NOMO-1 treated with dmso at 0.1 percent for 144 hours (cell line): ENCODE measurements around the gene TCEAL7.
"Not testable (repeated sequence)": the region's sequence is repeated elsewhere in the genome, so short reads cannot be mapped to it uniquely, and the experiment has no call there.

Experiments
- DNase-seq: peaks from one replicate; lab custom pipeline; 2025; ENCODE audit not compliant: unreplicated experiment; lab: John Stamatoyannopoulos, UW

The TCEAL7 gene, protein sequence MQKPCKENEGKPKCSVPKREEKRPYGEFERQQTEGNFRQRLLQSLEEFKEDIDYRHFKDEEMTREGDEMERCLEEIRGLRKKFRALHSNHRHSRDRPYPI

DNA sequence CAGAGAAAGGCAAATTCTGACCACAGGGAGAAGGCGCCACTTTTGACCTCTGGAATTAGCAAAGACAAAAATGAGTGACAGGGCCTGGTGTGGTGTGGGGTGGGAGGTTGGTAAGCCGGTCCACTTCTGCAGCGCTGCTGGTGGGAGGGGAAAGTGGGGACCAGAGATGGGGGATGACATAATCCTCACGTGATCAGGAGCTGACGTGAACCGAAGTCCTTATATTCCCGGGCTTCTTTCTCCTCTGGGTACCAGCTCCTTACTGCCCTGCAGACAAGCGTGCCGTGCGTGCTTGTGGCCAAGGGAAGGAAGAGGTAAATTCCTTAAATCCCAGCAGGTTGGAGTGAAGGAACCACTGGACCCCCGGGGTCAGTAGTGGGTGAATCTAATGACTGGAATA is at the start of gene TCEAL7:
Gene TCEAL7, plus strand, starts transcription at position 249 of the 400 bp plus-strand sequence. CDS start 1,165 bp downstream, outside the sequence.
- no peak for DNase-seq

DNA sequence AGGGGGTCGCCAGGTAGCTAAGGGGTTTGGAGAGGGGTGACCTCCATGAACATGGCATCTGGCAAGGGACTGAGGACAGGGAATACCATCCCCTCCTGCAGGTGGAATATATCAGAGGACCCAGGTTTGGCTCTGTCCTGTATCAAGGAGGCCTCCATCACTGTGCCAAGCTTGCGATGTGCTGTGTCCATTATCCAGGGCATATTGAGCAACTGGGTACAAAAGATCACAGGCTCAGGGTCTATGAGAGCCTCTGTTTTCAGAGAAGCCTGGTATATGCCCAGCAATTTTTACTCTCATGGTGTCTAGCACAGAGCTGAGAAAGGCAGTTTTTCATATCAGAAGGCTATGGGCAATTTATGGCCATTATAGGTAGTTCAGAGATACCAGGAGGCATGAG is 36.9 kb upstream of the TCEAL7 start:
- no peak for DNase-seq

DNA sequence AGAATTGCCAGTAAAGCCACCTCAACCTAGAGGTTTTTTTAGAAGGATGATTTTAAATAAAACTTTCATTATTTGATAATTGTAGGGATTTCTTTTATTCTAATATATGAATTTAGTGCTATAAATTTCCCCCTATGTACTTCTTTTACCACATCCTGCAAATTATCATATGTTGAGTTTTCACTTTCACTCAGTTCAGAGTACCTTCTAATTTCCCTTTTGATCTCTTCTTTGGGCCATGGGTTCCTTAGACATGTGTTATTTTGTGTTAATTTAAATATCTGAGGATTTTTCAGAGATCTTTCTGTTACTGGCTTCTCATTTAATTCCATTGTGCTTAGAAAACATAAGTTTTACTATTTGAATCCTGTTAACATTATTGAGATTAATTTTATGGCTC is 25.3 kb upstream of the TCEAL7 start:
- DNase-seq, result no peak

DNA sequence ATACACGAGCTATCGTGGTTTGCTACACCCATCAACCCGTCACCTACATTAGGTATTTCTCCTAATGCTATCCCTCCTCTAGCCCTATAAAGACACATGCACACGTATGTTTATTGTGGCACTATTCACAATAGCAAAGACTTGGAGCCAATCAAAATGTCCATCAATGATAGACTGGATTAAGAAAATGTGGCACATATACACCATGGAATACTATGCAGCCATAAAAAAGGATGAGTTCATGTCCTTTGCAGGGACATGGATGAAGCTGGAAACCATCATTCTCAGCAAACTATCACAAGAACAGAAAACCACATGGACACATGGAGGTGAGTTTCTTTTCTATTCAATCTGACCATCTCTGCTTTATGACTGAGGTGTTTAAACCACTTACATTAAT is 24.4 kb upstream of the TCEAL7 start:
- DNase-seq, result not testable (repeated sequence)

DNA sequence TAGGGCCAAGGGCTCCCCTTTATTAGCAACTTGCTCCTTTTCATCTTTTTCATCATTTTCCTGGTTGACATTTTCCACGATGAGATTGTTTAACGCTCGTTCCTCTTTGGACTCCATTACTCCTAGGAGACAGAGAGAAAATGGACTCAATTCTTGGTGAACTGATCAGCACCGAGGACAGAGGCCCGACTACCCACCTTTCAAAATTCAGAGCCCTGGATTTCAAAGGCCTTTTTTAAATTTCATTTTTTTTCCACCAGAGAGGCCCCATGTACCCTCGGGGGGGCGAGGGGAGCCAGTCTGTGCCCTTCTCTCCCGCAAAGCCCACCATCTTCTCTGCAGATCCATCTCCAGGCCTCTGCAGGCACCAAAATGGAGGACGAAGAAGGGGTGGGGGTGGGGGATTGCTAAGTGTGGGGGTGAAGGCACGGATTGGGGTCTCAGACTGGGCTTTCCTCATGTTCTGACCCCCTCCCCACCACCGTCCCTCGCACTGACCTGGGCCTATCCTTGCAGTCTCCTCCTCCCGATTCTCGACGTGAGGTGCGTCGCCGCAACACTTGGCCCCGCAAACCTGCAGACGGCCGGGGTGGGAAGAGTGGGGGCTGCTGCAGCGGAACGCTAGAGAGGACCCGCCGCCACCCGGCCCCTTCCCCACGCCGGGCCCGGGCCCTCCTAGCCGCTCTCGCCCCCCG is 20.0 kb upstream of the TCEAL7 start:
- no peak for DNase-seq

DNA sequence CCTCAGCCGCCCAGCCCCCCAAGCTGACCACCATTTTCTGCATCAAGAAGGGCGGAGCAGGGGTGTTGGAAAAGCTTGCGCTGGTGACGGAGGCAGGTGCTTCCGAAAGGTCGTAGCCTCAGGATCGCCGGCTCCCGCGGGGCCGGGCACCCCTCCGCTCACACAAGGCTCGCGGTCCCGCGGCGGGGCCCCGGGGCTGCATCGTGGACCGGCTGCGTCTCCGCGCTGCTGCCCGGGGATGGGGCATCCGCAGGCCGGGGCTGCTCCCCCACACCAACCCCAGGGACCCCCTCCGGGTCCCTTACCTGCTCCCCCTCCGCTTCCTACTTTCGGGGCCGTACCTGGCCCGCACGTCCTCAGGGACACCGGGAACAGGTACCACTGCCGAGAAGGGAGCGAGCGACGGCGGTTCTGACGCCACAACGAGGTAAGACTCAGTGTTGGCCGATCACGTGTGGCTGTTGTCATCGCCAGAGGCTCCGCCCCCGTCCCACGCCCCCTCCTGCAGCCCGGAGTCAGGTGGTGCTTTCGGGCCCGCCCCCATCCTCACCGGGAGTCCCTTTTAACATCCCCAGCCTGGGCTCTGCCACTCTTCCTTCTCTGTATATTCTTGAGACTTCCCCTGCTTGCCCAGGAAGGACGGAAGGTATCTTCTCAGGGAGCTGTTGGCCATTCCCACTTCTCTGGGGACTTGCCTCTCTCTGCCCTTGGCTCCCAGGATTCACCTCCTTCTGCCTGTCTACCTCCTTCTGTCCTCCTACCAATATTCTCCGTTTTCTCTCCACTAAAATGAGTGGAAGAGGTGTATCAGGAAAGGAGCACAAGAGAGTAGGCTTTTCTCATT is 19.3 kb upstream of the TCEAL7 start, which contains the start of gene BEX2:
Gene BEX2, minus strand, starts transcription at position 436 of the 844 bp plus-strand sequence. CDS start 1,014 bp downstream, outside the sequence.
- peak; percentile 1 for DNase-seq

DNA sequence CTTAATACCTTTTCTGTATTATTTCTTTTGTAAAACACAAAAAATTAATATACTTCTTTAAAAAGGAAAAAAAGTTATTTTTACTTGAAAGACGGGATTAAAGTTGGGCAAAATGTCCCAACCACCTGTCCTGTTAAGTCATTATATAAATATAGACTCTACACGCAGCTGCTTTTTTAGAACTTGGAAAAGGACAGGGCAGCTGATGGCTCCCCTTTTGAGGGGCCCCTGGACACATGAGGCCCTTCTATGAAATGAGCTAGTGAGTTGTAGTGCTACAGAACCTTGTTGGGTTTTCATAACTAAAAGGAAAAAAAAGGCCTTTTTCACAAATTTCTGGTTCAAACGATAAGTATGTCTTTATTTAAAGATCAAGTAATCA is 18.6 kb upstream of the TCEAL7 start:
- no peak for DNase-seq

DNA sequence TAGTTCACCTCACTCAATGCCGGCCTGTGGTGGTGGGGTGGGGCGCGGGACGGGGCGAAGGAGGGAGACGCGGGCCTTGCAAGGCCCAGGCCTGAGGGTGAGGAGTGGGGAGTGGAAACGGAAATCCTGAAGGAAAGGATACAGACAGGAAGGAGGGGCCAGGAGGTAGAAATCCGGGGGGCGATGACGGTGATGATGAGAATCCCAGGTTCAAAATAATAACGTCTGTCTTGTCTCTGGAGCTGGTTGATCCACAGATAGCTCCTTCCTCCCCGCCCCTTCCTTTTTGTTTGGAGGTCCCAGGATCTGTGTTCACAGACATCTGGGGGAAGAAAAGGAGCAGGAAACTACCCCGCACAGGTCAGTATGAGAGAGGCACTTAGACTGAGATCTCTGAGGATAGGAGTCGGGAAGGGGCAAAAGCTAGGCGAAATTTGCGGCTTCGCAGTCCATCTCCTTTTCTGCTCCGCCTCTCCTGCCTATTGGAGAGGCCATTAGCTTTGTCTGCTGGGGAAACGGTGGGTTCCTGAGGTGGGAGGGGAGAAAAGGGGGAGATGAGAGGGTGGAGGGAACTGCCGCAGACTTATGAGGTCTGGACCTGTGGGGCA is 746 bp downstream of the TCEAL7 start:
- no peak for DNase-seq

DNA sequence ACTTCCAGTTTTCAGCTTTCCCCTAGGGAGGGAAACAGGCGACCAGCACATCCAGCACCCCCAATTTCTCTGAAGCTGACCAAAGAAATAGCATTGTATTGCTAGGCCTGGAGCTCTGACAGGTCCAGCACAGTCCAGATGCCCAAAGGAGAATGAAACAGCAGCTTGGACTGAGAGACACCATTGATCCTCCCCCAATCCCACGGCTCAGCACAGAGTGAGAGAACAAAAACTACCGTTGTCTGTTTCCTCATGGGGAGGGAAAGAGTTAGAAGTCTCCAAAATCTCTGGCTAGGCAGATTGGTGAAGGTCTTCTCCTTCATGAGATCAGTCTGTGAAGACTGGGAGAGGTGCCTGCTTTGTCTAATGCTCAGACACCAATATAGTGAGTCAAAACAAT is 8.6 kb downstream of the TCEAL7 start:
- DNase-seq, result no peak

DNA sequence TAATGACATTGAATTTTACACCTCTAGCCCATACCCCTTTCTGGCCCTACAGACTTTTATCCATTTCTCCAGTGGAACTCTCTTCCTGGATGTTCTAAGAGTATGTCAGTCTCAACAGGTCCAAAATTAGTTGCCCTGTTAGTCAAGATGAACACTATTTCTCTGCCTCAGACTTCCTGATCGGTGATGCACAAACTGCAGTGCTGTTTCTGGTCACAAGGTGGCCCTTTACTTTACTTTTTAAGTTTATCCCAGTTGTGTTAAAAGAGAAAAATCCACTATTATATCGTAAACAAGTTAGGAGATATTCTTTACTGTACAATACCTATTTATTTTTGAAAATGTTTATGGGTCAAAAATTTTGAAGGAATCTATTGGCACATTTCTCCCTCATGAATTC is 13.1 kb downstream of the TCEAL7 start:
- no peak for DNase-seq

DNA sequence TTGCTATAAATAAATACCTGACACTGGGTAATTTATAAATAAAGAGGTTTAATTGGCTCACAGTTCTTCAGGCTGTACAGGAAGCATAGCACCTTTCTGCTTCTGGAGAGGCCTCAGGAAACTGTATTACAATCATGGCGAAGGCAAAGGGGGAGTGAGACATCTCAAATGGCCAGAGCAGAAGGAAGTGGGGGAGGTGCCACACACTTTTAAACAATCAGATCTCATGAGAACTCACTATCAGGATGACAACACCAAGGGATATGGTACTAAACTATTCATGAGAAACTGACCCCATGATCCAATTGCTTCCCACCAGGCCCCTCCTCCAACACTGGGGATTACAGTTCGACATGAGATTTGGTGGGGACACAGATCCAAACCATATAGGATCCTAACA is 14.6 kb downstream of the TCEAL7 start:
- DNase-seq, result no peak

DNA sequence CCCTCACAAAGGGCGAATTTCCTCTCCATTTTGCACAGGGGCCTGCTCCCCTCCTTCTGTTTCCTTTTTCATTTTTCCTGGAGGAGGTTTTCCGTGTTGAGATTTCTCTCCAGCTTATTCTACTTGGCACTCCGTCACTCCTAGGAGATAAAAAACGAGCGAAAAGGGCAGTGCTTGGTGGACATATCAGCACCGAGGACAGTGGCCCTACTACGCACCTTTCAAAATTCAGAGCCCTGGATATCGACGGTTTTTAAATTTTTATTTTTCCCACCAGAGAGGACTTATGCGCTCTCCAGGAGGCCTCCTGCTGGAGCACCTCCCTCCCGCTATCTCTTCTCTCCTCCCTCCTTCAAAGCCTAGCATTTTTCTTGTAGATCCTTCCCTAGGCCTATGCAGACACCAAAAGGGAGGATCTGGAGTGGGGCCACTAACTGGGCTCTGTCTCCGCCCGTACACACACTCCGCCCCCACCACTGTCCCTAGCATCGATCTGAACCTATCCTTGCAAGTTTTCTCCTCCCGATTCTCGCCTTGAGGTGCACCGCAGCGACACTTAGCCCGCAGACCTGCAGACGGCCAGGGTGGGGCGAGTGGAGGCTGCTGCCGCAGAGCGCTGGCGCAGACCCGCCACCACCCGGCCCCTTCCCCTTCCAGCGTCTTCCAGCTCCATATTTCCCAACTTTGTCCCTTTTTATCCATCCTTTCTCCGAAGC is 17.8 kb downstream of the TCEAL7 start:
- DNase-seq, result no peak

DNA sequence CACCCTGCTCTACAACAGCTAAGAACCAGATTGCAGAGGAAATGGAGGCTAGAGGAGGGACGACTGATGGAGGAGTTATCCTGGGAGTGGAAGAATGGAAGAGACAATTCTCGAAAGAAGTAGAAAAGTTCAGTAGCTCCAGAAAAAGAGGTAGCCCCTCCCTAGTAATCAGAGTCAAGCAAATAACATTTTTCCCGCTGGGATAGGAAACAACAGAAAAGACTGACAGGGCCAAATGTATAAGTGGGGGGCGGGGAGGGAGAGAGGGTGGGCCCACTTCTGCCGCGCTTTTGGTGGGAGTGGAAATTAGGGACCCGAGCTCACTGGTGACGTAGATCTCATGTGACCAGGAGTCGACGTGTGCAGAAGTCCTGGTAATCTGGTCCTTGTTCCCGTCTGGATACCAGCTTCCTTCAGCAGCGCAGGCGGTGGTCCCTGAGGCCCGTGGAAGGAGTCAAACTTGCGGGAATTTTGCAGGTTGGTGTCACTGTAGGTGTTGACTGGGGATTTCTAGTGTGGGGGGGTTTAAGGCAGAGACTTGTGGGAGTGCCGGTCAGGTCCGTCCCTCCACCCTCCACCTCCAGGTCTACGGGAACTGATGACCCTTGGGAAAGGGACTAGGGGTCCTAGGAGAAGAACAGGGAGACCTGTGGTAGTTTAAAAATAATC is 26.2 kb downstream of the TCEAL7 start, which contains the start of gene TCEAL9:
Gene TCEAL9, plus strand, starts transcription at position 377 of the 669 bp plus-strand sequence. CDS start 1,179 bp downstream, outside the sequence.
- no peak for DNase-seq

DNA sequence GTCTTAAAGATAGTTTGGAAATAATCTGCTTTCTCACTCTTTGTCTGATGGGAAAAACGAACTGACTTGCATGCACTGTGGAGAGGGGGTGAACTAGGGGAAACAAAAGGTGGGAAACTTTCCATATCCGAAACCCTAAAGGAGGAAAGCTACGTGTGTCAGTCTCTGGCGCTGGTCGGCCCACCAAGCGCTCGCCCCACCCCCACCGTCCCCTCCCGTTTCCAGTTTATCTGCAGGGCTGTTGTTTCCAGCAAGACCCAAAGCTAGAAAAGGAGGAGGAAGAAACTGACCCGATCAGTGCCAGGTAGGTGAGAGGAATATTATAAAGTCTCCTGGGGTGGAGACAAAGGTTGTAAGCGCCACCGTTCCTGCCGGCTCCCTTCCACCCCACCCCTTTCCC is 26.8 kb downstream of the TCEAL7 start:
- DNase-seq, result no peak

DNA sequence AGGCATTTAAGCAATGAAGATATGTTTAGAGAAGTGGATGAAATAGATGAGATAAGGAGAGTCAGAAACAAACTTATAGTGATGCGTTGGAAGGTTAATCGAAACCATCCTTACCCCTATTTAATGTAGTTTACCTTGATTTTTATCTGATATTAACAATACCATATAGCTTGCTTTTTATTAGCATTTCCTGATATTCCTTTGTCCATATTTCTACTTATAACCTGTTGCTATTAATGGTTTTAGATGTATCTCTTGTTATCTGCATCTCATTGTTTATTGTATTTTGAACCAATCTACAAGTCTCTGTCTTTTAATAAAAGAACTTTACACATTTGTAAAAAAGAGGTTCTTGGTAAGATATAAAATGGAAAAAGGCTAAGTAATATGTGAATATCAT is 27.8 kb downstream of the TCEAL7 start:
- no peak for DNase-seq

DNA sequence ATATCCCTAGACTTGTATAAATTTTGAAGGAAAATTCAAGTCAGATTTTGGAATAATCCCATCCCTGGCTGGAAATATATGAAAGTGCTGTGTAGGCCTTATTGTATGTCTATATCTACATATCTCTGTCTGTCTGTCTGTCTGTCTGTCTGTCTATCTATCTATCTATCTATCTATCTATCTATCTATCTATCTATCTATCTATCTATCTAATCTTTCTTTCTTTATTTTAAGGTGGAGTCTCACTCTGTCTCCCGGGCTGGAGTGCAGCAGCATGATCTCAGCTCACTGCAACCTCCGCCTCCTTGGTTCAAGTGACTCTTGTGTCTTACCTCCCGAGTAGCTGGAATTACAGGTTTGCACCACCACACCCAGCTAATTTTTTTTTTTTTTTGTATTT is 29.6 kb downstream of the TCEAL7 start:
- DNase-seq, result not testable (repeated sequence)

DNA sequence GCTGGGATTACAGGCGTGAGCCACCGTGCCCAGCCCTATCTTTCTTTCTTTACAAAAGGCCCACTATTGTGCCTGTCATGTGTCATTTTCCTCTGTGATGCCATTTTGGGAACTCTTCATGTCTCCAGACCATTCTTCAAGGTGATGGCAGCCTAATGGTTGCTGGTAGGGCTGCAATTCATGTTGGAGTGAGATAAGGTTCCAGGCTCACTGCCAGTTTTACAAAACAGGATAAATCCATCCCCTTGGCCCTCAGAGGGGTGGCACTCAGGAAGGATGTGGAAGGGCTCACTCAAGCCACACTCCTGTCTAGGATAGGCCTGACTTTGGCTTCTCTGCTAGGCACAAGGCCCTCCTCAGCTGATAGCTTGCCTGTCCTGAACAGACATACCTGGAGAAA is 30.1 kb downstream of the TCEAL7 start:
- DNase-seq, result no peak

DNA sequence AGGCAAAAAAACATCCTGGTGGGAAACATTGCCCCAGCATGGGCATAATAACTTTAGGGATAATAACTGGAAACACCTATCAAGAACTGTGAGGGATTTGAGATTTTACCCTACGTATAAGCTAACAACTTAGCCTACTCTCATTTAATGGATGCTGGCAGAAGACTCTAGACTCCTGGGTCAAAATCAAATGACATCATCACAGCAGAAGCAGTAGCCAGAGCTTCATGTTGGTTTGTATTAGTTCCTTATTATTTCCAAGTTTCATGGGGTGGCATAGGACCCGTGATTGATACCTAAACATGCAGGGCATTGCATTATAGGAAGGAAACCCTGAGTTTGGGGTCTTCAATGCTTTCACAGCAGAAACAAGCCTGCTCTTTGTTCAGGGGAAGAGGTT is 30.9 kb downstream of the TCEAL7 start:
- no peak for DNase-seq

DNA sequence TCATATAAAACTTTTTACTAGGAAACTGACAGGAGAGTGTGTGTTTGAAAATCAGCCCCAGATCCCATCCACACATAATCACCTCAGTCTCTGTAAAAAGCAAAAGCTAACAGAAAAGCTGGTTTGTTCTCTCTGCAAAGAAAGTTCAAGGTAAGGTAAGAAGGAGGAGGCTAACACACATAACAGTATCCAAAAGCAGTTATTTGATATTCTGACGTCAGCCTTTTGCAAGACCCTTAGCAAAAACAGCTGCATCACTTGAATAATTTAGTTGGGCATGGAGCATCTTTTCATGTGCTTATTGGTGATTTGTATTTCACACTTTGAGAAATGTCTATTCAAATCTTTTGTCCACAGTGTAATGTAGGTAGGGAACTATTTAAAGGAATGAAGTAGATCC is 31.8 kb downstream of the TCEAL7 start:
- no peak for DNase-seq

DNA sequence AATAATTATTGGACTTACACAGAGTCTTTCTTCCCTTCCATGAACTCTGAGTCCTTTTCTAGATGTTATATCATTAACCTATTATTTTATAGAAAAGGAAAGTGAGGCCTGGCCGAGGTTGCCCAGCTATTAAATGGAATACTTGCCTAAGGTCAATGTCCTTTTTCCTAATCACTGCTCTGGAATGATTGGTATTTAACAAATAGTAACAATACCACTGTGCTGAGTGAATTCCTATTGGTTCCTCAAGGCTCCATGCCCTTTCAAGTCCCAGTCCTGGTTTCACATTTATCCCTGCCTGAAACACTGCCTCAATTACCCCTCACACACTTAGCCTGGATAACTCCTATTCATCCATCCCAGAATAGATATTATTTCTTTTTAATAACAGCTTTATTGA is 32.4 kb downstream of the TCEAL7 start:
- DNase-seq, result no peak
